Lower leg skin (tissue), 3 donors: ENCODE data around the gene ECM2.

Experiments used
- POLR2A ChIP-seq, 2 donors: fragments of 450-650 bp; IDR thresholded peaks; one replicate each; pipeline ENCODE4 v1.6.1; 2016 to 2017; ENCODE audit warnings: antibody characterized with exemption in 2 of 2, mild to moderate bottlenecking in 1 of 2, moderate library complexity in 1 of 2
- TF ChIP-seq, protein P1 (sequence below), 3 donors: fragments of 450-650 bp; IDR thresholded peaks; one replicate each; pipeline ENCODE4 v1.5.1; 2016; ENCODE audit warnings: antibody characterized with exemption in 3 of 3, mild to moderate bottlenecking in 3 of 3, moderate library complexity in 2 of 3

DNA sequence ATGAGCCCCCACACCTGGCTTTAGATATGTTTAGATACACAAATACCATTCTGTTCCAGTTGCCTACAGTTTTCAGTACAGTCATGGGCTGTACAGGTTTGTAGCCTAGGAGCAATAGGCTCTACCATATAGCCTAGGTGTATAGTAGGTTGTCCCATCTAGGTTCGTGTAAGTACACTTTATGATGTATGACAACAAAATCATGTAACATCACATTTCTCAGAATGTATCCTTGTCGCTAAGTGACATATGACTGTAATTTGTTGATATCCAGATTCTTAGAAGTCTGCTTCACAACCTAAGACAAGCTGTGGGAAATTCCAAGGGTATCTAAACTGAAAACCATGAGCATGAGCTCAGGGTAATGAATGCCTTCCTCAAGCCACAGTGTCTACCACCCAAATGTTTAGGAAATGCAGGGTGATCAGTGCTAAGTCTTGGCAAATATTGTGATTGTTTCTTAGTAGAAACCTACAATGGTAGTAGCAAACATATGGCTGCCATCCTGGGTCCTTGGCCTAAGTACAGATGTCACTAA is 8.4 kb downstream of the ECM2 start:
- TF ChIP-seq, protein P1, sequence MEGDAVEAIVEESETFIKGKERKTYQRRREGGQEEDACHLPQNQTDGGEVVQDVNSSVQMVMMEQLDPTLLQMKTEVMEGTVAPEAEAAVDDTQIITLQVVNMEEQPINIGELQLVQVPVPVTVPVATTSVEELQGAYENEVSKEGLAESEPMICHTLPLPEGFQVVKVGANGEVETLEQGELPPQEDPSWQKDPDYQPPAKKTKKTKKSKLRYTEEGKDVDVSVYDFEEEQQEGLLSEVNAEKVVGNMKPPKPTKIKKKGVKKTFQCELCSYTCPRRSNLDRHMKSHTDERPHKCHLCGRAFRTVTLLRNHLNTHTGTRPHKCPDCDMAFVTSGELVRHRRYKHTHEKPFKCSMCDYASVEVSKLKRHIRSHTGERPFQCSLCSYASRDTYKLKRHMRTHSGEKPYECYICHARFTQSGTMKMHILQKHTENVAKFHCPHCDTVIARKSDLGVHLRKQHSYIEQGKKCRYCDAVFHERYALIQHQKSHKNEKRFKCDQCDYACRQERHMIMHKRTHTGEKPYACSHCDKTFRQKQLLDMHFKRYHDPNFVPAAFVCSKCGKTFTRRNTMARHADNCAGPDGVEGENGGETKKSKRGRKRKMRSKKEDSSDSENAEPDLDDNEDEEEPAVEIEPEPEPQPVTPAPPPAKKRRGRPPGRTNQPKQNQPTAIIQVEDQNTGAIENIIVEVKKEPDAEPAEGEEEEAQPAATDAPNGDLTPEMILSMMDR (IDR thresholded peaks at IDR 0.05), result no peak
- TF ChIP-seq POLR2A (IDR thresholded peaks at IDR 0.05), result no peak
